IPS-11a (cell line): ENCODE measurements around the gene LEPR.
"Not testable (repeated sequence)": the region's sequence is repeated elsewhere in the genome, so short reads cannot be mapped to it uniquely, and the experiment has no call there.

Experiments used
- H3K4me3 ChIP-seq: one replicate; pipeline ENCODE4 v1.5.1; 2013; ENCODE audit warnings: low read depth, low read length, control low read depth

The LEPR gene, protein sequence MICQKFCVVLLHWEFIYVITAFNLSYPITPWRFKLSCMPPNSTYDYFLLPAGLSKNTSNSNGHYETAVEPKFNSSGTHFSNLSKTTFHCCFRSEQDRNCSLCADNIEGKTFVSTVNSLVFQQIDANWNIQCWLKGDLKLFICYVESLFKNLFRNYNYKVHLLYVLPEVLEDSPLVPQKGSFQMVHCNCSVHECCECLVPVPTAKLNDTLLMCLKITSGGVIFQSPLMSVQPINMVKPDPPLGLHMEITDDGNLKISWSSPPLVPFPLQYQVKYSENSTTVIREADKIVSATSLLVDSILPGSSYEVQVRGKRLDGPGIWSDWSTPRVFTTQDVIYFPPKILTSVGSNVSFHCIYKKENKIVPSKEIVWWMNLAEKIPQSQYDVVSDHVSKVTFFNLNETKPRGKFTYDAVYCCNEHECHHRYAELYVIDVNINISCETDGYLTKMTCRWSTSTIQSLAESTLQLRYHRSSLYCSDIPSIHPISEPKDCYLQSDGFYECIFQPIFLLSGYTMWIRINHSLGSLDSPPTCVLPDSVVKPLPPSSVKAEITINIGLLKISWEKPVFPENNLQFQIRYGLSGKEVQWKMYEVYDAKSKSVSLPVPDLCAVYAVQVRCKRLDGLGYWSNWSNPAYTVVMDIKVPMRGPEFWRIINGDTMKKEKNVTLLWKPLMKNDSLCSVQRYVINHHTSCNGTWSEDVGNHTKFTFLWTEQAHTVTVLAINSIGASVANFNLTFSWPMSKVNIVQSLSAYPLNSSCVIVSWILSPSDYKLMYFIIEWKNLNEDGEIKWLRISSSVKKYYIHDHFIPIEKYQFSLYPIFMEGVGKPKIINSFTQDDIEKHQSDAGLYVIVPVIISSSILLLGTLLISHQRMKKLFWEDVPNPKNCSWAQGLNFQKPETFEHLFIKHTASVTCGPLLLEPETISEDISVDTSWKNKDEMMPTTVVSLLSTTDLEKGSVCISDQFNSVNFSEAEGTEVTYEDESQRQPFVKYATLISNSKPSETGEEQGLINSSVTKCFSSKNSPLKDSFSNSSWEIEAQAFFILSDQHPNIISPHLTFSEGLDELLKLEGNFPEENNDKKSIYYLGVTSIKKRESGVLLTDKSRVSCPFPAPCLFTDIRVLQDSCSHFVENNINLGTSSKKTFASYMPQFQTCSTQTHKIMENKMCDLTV

DNA sequence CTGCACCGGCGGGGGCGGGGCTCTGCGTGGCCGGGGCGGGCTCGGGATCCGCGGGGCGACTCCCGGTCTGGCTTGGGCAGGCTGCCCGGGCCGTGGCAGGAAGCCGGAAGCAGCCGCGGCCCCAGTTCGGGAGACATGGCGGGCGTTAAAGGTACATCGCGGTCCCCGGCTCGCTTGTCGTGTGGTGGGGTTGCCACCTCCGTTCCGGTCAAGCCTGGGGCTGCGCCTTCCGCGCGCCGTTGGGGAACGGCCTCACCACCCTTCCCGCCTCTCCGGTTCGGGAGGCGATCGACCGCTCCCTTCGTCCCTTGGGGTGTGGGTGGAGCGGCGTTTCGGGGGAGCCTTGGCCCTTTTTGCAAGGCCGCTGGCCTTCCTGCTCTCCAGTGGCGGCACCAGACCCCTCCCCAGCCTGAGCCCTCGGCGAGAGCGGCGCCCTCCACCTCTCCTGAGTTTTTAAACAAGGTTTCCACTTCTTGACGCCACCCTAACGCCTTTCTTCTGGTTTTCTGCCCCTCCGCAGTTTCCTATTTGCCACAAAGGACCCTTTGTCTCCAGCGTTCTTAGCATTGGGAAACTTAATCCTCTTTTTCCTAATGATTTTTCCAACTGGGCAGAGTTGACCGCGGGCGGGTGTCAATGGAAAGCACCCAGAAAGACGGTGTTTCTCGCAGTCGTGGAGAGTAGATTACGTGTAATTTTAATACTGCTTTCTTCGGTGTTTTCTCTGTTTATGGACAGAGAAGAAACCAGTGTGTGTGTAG, at the start of gene LEPR, which contains the start of gene LEPROT:
Gene LEPR, plus strand, starts transcription at position 79 of the 761 bp plus-strand sequence. CDS start 144,898 bp downstream, outside the sequence.
Gene LEPROT, plus strand, starts transcription at position 79 of the 761 bp plus-strand sequence. Its CDS starts 57 bp downstream, at position 136.
- H3K4me3 ChIP-seq, result peak within 1 kb of the TSS; percentile 84

DNA sequence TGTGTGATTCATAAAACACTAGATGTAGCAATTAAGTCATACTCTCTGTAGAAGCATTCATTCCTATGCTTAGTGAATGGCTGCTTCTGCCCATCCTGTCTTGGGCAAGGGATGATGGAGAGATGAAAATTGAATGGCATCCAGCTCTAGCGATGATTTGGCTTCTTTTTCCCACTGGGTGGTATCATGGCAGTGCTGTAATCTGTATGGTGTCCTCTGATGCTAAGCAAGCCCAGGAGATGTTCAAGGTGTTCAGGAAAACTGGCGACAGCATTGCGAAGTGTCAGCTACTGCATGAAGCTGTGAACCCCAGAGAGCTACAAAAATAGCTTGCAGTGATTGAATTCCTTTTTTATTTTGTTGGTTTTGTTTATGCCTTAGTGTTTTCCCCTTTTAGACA, 48.9 kb upstream of the LEPR start:
- no peak overlapping the region for H3K4me3 ChIP-seq

DNA sequence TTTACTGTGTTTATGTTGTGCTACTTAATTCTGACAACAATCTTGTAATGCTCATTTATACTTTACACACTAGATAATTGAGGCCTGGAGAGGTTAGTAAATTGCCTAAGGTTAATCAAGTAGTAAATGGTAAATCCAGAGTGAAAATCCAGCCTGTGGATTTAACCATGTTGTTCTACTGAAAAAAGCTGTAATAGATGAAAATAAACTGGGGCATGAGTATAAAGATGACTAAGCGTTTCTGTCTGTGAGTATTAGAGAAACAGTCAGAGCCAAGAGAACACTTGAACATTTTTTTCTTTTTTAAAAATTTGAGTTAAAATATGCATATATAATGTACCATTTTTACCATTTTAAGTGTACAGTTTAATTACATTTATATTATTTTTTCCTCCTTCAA, 47.9 kb upstream of the LEPR start:
- H3K4me3 ChIP-seq, result no peak overlapping the region

DNA sequence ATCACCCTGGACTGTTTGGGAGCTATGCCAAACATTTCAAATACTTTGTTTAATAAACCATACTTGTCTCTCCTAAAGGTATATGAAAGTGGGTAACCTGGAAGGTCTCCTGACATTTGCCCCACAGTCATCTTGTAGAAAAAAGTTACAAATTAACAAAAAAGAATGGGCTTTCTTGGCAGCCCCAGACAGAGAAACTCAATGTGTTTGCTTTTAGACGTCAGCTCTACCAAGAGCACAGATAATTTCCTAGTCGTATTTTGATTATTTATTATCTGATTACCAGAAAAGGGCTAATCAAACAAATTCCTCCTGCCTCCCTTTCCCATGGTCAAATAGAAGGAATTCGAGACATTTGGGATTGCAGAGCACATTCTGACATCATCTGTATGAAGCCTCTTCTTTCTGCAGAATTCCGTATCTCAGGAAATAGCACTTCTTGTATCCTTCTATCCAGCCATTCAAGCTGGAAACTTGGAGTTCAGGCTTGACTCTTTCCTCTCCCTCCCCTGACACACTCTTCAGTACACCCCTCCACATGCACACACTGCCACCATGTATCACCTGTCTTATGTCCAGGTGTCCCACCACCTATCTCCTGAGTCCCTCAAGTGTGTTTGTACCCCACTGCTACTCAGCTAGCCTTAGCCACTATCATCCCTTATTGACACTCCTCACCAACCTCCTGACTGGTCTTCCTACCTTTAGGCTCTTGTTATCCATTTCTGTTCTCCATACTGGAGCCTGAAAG, 42.8 kb upstream of the LEPR start:
- no peak overlapping the region for H3K4me3 ChIP-seq

DNA sequence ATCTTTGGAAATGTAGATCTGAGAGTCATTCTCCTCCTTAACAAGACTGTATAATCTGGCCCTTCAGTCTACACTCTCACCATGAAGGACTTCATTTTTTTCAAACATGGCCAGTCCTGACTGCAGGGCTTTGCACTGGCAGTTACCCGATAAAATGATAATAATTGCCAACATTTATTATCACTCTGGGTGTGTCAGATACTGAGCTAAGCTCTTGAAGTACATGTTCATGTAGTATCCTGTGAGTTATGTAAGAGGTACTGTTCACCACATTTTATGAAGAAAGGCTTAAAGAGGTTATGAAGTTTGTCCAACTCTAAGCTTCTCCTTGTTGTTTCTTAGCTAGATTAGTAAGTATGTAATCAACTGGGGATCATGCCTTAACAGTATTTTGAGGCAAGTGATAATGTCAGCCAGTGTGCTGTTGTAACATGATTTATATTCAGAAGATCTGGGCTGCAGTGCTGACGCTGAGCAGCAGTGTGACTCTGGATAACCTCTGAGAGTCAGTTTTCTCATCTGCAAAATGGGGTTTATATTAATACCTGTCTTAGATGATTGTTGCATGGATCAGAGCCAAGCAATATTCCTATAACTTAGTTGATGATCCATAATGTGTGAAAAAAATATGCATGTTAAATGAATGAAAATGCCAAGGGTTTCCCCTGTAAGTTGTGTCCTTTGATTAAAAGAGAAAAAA, 42.1 kb upstream of the LEPR start:
- no peak overlapping the region for H3K4me3 ChIP-seq

DNA sequence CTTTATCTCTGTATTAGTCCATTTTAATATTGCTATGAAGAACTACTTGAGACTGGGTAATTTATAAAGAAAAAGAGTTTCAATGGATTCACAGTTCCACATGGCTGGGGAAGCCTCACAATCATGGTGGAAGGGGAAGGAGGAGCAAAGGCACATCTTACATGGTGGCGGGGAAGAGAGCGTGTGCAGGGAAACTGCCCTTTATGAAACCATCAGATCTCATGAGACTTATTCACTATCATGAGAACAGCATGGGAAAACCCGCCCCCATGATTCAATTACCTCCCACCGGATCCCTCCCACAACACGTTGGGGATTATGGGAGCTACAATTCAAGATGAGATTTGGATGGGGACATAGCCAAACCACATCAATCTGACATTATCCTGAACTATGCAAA, 36.0 kb upstream of the LEPR start:
- not testable (repeated sequence) for H3K4me3 ChIP-seq

DNA sequence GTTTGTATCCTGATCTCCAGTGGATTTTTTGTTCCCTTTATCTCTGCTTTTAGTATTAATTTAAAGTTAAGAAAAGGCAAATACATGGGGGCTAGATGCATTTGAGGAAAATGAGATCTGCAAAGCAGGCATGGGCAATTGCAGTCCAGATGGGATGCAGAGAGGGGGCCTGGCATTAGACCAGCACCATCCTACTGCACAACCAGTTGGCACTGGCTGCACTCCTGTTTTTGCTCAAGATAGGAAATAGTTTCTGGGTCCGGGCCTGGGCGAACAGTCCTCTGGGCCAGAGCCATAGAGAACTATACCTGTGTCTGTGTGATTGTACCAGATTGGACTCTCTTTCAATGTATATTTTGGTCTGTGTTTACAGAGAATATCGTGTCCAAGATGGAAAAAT, 34.0 kb upstream of the LEPR start:
- H3K4me3 ChIP-seq, result no peak overlapping the region

DNA sequence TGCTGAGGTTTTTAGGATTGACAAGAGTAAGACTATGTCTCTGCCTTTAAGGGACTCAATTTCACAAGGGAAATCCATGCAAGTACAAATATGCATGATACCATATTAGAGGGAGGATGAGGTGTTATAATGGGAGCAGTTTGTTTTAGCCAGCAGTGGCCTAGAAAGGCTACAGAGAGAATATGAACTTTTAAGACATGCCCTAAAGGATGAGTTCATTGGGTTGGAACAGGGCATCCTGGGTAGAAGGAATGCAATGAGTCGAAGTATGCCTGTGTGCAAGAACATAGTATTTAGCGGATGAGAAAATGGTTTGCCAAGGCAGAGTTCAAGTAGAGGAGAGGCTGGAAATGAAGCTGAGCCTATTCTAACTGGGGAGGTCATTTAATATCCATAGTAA, 32.6 kb upstream of the LEPR start:
- H3K4me3 ChIP-seq, result no peak overlapping the region

DNA sequence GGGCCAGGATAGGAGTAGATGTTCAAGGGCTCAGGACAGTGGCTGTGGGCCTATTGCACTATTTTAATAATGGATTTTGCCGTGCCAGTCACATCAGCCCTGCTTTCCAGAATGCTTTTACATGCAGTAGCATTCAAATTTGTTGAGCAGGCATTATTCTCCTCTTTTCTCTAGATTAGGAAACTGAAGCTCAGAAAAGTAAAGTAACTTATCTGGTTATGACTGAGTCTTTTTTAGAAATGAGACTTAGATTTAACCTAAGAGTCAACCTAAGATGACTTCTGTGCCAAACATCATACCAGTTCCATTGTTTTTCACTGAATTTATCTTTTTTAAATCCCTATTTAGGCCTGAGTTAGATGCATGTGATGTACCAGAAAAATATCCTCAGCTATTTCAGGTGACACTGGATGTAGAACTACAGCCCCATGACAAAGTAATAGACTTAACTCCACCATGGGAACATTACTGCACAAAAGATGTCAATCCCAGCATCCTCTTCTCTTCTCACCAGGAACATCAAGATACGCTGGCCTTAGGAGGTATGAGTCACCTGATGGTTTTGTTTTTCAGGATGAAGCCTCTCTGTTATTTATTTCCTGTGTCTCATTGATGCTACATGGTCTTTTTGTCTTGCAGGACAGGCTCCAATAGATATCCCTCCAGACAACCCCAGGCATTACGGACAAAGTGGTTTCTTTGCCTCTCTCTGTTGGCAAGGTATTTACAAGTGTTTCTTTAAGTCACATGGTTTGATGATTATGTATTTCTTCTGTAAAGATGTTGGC, 31.4 kb upstream of the LEPR start:
- H3K4me3 ChIP-seq, result no peak overlapping the region

DNA sequence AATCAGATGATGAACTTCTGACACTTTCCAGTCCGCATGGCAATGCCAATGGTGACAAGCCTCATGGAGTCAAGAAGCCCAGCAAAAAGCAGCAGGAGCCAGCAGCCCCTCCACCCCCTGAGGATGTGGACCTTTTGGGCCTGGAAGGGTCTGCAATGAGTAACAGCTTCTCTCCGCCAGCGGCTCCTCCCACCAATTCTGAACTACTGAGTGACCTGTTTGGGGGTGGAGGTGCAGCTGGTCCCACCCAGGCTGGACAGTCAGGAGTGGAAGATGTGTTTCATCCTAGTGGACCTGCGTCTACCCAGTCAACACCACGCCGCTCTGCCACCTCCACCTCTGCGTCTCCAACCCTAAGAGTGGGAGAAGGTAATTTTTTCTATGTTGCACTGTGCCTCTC, 28.0 kb upstream of the LEPR start:
- H3K4me3 ChIP-seq, result no peak overlapping the region

DNA sequence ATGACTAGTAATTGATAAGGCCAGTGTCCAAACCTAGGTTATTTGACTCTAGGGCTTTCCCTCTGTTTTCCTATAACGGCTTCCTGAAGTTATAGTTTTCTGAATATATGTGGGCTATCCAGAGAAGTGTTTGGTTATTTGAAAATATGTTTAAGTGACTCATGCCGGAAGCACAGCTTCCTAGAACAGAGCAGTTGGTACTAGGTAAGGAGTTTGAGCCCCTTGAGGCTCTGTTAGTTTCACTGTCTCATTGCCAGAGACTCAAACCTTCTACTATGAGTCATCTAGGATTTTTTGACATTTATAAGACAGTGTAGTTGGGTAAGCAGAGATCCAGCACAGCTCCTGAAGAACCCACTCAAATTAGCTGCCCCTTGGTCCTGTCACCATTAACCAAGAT, 27.1 kb upstream of the LEPR start:
- H3K4me3 ChIP-seq, result no peak overlapping the region

DNA sequence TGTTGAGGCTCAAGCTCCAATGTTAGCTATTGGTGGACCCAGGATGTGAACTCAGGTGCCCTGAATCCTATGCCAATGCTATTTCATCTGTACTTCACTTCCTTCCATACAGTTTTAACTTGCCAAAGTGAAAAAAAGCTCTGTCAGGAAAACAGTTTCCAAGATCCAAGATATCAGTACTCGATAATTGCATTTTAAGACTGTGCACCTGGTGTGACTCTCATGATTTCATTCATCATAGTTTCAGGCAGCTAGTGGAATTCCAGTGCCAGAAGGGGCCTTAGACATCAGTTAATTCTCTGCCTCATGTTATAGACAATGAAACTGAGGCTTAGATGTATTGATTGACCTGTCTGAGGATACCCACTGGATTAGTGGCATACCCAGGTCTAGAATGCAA, 26.5 kb upstream of the LEPR start:
- no peak overlapping the region for H3K4me3 ChIP-seq

DNA sequence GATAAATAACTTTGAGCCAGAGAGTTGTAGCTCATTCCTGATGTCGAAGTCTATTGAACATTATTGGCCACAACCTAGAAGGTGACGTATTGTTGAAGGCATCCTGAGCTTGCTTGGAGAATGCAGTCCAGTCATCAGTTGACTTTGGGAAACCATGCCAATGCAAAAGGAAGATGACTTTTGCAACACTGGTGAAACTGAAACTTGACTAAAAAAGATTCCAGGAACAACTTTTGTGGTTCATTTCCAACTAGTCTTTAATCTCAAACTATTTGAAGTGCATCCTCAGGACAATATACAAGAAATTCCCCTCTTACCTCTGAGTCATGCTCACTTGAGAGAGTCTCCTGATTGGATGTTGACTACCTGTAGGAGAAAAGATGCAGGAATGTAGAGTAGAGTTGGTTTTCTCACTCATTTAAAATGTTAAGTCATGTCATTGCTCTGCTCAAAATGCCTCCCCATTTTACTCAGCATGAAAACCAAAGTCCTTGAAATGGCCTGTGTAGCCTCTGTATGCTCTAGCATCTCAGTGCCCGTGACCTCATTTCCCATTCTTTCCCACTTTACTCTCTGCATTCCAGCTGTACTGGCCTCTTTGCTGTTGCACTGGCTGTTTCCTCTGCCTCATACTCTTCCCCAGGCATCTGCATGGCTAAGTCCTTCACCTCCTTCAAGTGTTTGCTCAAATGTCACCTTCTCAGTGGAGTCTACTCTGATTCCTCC, 24.4 kb upstream of the LEPR start:
- H3K4me3 ChIP-seq, result no peak overlapping the region

DNA sequence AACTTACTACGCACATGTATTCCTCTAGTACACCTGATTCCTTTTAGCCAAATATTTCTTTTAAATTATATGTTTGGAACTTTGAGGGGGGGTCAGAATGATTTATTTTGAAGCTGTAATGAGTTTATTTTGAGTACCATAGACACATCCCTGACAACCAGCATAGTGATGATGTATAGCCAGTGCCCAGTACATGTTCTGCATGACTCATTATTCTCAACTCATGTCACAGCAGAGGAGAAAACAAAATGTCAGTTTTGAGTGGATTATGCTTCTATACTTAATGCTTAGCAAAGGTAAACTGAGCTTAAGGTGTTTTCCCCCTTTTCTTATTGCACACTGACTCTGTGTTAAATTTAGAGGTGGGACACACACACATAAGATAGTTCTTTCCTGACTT, 22.4 kb upstream of the LEPR start:
- no peak overlapping the region for H3K4me3 ChIP-seq

DNA sequence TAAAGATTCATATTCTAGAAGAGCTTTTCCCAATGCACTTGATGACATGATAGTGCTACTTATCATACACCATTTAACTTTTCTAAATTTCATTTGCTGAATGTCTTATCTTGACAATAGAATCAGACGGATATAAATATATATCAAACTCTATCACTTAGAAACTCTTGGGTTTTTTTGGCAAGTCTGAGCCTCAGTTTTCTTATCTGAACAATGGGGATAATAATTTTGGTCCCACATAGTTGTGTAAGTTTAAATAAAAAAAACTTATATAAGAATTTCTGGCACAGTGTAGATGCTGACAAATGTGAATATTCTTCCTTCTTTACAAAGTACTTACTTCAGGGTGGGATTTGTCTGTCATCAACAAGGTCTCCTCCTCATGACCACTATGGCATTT, 21.5 kb upstream of the LEPR start:
- H3K4me3 ChIP-seq, result no peak overlapping the region

DNA sequence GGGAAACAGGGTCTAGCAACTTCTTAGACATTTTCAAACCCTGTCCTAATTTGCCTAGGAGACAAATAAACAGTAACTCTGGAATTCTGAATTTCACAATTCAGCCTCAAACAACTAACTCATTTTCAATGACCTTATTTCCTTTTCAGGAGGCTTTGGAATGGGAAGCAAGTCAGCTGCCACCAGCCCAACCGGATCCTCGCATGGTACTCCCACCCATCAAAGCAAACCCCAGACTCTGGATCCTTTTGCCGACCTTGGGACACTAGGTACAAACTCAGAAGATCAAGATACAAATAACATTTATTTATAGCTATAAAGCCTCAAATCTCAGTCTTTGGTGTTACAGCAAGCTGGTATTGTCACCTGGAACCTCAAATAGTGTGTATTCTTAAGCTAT, 18.9 kb upstream of the LEPR start:
- H3K4me3 ChIP-seq, result no peak overlapping the region

DNA sequence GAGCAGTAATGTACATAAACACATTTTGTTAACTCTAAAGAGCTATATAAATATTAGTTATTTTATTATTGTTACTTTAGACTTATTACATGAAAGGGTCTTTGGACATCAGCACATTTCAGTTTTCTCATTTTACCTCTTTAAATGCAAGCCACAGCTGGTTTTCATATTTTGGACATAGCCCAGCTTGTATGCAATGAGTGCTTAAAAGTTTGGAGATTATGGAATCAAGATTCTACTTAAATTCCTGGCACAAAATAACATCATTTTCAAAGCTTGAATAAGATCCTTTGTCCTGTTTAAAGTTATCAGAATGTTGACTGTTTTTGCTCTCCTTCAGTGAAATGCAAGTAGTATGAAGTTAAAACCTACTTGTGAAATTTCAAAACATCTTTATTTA, 15.5 kb upstream of the LEPR start:
- H3K4me3 ChIP-seq, result no peak overlapping the region

DNA sequence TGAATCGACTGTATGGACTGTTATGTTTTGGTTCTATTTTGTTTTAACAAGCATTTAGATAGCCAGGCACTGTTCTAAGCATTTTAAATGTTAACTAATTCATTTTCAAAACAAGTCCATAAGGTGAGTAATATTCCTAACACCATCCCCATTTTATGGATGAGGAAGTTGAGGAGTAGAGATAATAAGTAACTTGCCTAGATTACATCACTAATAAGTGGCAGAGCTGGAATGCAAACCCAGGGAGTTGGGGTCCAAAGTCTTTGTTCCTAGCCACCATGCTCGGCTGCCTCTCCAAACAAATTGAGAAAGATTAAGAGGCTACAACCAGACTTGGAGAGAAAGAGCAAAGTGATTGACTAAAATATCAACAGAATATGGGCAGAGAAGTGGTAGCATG, 12.6 kb upstream of the LEPR start:
- no peak overlapping the region for H3K4me3 ChIP-seq
